G401 (cell line): Measurements from ENCODE around the gene GLOD5. TPM values are rescaled to one million over a fixed set of nuclear protein-coding genes. Genes with fewer than 3 reads are reported as not detected.

Experiments
- DNase-seq: peaks from one replicate; pipeline ENCODE4 v3.0.0-alpha.2; 2015; ENCODE audit warnings: low spot score
- in situ Hi-C: cut with HindIII; loops from 2 replicates; pipeline ENCODE4 v1.10.0; 2016; ENCODE audit warnings: low sequenced_read_pairs, mixed read lengths
- total RNA-seq: library from RNA; depleted of rRNA; stranded (reverse); fragments of >200 nt; shearing (Covaris generic); gene quantifications from 2 replicates; pipeline ENCODE4 v1.2.3, GENCODE V29; 2014

Gene GLOD5
- total RNA-seq, 1 experiment from 2014 or later: not detected

- DNase-seq: no peak
- in situ Hi-C loops: no loop called here
These were observed 28.0 kb downstream of the GLOD5 start for GRCh38 chrX:48789366-48790220.

GRCh38 chrX:48790477-48790876 lies 28.9 kb downstream of the GLOD5 start:
- in situ Hi-C loops: no loop called here
- DNase-seq: no peak

GRCh38 chrX:48791063-48791820 lies 29.7 kb downstream of the GLOD5 start:
- in situ Hi-C loops: no loop called here
- DNase-seq: no peak

GRCh38 chrX:48792219-48792618 lies 30.7 kb downstream of the GLOD5 start:
- no peak for DNase-seq
- in situ Hi-C loops: no loop called here

- in situ Hi-C loops: no loop called here
- no peak for DNase-seq
These were observed 32.4 kb downstream of the GLOD5 start for GRCh38 chrX:48793935-48794334.

- DNase-seq: no peak
- in situ Hi-C loops: no loop called here
These were observed 32.9 kb downstream of the GLOD5 start for GRCh38 chrX:48794340-48794910.

- in situ Hi-C loops: no loop called here
- DNase-seq: no peak
These were observed 33.5 kb downstream of the GLOD5 start for GRCh38 chrX:48794911-48795515.

- no peak for DNase-seq
- in situ Hi-C loops: no loop called here
These were observed 36.8 kb downstream of the GLOD5 start for GRCh38 chrX:48798318-48798717.

- in situ Hi-C loops: no loop called here
- DNase-seq: peak; percentile 1
These were observed 39.2 kb downstream of the GLOD5 start for GRCh38 chrX:48800574-48801279.

- in situ Hi-C loops: no loop called here
These were observed 39.9 kb downstream of the GLOD5 start, which contains the start of gene HDAC6 for GRCh38 chrX:48801280-48802088. Gene HDAC6, plus strand, starts transcription at chrX:48802067. Its CDS starts 626 bp downstream, at chrX:48802693.

GRCh38 chrX:48802089-48802904 lies 40.8 kb downstream of the GLOD5 start:
- in situ Hi-C loops: no loop called here
- DNase-seq: peak; percentile 82

More at GRCh38 chrX:48801280-48802088, 39.9 kb downstream of the GLOD5 start, which contains the start of gene HDAC6:
- peak; percentile 98 for DNase-seq

GRCh38 chrX:48802905-48803200 lies 41.3 kb downstream of the GLOD5 start:
- in situ Hi-C loops: no loop called here
- no peak for DNase-seq

GRCh38 chrX:48806081-48806480 lies 44.5 kb downstream of the GLOD5 start:
- DNase-seq: no peak
- in situ Hi-C loops: no loop called here

- in situ Hi-C loops: no loop called here
These were observed 52.1 kb downstream of the GLOD5 start for GRCh38 chrX:48813644-48814043.

GRCh38 chrX:48814722-48815121 lies 53.2 kb downstream of the GLOD5 start:
- no peak for DNase-seq
- in situ Hi-C loops: no loop called here

More at GRCh38 chrX:48813644-48814043, 52.1 kb downstream of the GLOD5 start:
- no peak for DNase-seq

- no peak for DNase-seq
- in situ Hi-C loops: no loop called here
These were observed 53.7 kb downstream of the GLOD5 start for GRCh38 chrX:48815266-48815665.

GRCh38 chrX:48816014-48816810 lies 54.7 kb downstream of the GLOD5 start:
- in situ Hi-C loops: no loop called here
- no peak for DNase-seq
